Endothelial cell of umbilical vein (primary cell): Measurements from ENCODE around the gene GPR183.

Experiments used
- CTCF ChIP-seq, 2 donors: IDR thresholded peaks; 1 replicate in 1 of 2; 2 replicates in 1 of 2; pipeline ENCODE4 v1.5.1; 2011; ENCODE audit warnings: low read length in 2 of 2, mild to moderate bottlenecking in 2 of 2, moderate library complexity in 2 of 2, control low read depth in 1 of 2, inconsistent platforms in 1 of 2, low read depth in 1 of 2; ENCODE audit not compliant: insufficient read depth in 1 of 2; ENCODE audit errors: extremely low read depth in 1 of 2
- POLR2A ChIP-seq: IDR thresholded peaks from 2 replicates; pipeline ENCODE4 v1.6.1; 2012; ENCODE audit warnings: low read depth, mild to moderate bottlenecking, control low read depth, low read length
- TF ChIP-seq, protein P1 (sequence below): IDR thresholded peaks from 2 replicates; pipeline ENCODE4 v1.6.1; 2011; ENCODE audit not compliant: insufficient read depth, insufficient read length

DNA sequence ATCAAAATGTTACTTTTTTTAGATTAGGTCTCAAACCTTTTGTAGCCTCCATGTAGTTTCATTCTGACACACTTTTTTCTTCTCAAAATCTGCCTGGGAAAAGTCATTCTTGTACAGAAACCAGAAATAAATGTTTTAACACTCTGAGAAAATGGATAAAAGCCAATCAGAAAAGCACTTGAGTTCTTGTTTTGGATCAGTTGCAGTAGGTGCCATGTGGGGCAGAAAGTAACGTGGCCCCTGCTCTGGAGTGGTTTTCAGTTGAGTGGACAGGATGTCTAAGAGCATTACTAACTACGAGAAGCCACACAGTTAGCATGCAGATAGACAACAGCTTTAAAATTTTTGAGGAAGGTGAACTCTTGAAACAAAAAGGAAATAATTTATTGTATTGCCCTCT is 19.1 kb downstream of the GPR183 start:
- TF ChIP-seq POLR2A = no peak
- no peak for TF ChIP-seq CTCF (IDR thresholded peaks at IDR 0.05; ENCODE audit: extremely low read depth in 1 of 2, insufficient read depth in 1 of 2, low read depth in 1 of 2, low read length in 2 of 2)
- TF ChIP-seq, protein P1, sequence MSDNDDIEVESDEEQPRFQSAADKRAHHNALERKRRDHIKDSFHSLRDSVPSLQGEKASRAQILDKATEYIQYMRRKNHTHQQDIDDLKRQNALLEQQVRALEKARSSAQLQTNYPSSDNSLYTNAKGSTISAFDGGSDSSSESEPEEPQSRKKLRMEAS = no peak
